ENCODE data around the gene TM9SF4. TPM values are rescaled to one million over a fixed set of nuclear protein-coding genes. Genes with fewer than 3 reads are reported as not detected.
"Not testable (repeated sequence)": the region's sequence is repeated elsewhere in the genome, so short reads cannot be mapped to it uniquely, and the experiment has no call there.

Gene TM9SF4
- total RNA-seq, 2 donors from 2014 or later = 47.0 to 47.4 TPM

DNA sequence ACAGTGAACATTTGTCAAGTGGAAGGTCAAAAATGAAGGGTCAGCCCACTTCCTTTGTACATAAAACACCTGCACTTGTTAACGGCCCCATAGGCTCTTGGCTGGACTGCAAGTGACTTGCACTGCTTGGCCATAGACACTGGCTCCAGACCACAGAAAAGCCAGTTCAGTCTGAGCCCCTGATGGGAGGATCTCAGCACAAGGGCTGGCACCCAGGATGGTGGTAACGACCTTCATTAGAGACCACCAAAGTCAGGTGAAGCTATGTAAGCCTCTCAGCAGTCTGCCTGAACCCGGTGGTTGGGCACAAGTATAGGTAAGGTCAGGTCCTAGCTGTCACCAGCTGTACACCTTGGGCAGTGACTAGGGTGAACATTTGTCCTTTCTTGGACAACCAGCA is 81.9 kb downstream of the TM9SF4 start:
- H3K4me3 Mint-ChIP-seq = peak overlapping the region; percentile 52
- peaks cover 72% of the 10 kb centered on the region for H3K36me3 Mint-ChIP-seq (ENCODE audit: low read depth)
- ATAC-seq (replicated peaks) = peak; percentile 6
- peaks cover 26% of the 10 kb centered on the region for H3K4me1 Mint-ChIP-seq
- peak overlapping the region; percentile 64 for H3K27ac Mint-ChIP-seq
- no peaks in the 10 kb centered on the region for H3K9me3 Mint-ChIP-seq
- no peaks in the 10 kb centered on the region for H3K27me3 Mint-ChIP-seq

DNA sequence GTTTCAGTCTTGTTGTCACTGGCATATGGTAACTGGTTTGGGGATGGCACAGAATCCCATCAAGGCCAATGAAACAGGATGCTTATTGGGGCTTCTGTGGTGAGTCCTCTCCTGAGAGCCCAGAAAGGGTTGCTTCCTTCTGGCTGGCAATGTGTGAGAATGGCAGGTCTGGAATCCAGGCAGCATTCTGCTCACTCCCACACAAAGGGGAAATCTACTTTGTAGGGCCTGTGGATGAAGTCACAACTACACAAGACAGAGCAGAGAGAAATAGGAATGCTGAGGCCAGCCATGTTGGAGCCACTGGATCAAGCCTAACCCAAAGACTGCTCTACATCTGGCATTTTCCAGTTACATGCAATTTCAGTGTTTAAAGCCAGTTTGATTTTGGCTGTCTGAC is 82.4 kb downstream of the TM9SF4 start:
- no peak overlapping the region for H3K27ac Mint-ChIP-seq
- H3K27me3 Mint-ChIP-seq = no peaks in the 10 kb centered on the region
- H3K9me3 Mint-ChIP-seq = no peaks in the 10 kb centered on the region
- peak; percentile 8 for ATAC-seq (replicated peaks)
- no peak overlapping the region for H3K4me3 Mint-ChIP-seq
- H3K4me1 Mint-ChIP-seq = peaks cover 26% of the 10 kb centered on the region
- peaks cover 76% of the 10 kb centered on the region for H3K36me3 Mint-ChIP-seq (ENCODE audit: low read depth)

DNA sequence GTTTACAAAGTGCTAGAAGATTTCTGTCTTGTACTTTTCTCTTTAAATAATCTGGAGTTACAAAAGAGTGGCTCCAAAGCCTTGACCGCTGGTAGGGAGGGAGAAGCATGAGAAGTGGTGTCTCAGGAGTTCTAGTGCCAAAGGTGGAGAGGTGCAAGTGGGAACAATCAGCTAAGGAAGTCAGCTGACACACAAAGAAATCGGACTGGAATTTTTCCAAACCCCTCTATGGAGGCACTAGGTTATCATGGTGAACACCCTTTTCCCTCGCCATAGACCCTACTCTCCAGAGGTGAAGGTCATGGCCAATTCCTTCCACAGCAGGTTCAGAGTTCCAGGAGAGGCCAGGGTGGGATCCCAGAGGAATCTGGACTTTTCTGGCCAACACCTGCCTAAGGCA is 83.2 kb downstream of the TM9SF4 start:
- Mint-ChIP-seq H3K27me3 (no peaks in the 10 kb centered on the region), H3K4me3 (no peak overlapping the region), H3K9me3 (no peaks in the 10 kb centered on the region), H3K4me1 (peaks cover 31% of the 10 kb centered on the region), H3K36me3 (ENCODE audit: low read depth) (peaks cover 85% of the 10 kb centered on the region), H3K27ac (peak overlapping the region; percentile 28)
- ATAC-seq (replicated peaks) = no peak

DNA sequence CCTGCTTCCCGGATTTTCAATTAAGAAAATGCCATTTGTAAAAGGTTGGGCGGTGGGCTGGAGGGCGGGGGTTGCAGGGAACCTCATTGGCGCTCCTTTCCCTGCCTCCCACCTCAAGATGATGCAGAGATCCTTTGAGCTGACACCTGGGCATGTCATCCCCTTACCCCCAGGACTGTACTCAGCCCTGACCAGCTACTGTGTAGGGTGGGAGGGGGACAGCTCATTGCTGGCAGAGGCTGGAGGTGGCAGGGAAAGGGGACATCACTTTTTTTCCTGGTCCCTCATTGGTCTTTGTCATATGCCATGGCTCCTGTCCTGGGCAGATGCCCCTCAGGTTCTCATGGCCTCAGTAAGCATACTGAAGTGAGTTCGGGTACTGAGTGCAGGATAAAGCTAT is 83.8 kb downstream of the TM9SF4 start:
- not testable (repeated sequence) for H3K27me3 Mint-ChIP-seq; ATAC-seq (replicated peaks); H3K9me3 Mint-ChIP-seq
- peak overlapping the region; percentile 28 for H3K27ac Mint-ChIP-seq
- peak overlapping the region; percentile 3 for H3K4me3 Mint-ChIP-seq
- peaks cover 91% of the 10 kb centered on the region for H3K36me3 Mint-ChIP-seq (ENCODE audit: low read depth)
- H3K4me1 Mint-ChIP-seq = peaks cover 35% of the 10 kb centered on the region

DNA sequence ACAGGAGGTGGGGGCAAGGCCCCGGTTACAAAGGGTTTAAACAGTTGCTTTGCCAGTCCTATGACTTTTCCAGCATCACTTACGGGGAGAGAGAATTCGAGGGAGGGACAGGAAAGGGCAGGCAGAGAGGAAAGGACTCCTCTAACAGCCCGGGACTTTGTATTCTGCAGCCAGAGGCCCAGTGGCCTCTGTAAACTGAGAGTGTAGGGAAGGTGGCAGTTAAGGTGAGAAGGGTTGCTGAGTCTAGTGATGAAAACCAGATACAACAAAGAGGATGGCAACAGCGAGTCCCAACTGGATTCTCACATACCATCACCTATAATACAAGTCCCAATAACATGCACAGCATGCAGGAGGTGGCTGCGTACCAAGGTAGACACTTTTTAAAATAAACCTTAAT is 84.5 kb downstream of the TM9SF4 start:
- ATAC-seq (replicated peaks) = no peak
- Mint-ChIP-seq H3K4me1 (peaks cover 31% of the 10 kb centered on the region), H3K9me3 (no peaks in the 10 kb centered on the region), H3K27me3 (no peaks in the 10 kb centered on the region), H3K4me3 (peak overlapping the region; percentile 3), H3K36me3 (ENCODE audit: low read depth) (peaks cover 93% of the 10 kb centered on the region), H3K27ac (peak overlapping the region; percentile 28)

DNA sequence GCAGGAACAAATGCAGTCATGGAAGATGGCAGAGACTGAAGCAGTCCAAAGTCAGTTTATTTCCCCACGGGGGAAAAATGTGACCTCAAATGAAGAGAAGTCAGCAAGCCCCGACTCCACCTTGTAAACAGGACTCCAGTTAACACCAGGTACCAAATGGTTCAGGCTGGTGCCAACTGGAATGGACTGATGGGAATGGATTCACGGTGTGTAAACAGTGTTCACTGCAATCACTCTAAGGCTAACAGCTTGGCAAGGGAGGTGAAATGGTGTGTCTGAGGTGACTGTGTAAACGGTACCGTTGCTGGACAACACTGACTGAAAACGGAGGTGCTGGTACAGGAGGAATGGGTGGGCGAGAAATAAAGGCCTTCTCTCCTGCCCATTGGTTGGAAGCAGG is 86.1 kb downstream of the TM9SF4 start:
- Mint-ChIP-seq H3K9me3 (no peaks in the 10 kb centered on the region), H3K27me3 (no peaks in the 10 kb centered on the region), H3K27ac (peak overlapping the region; percentile 24), H3K4me1 (peaks cover 35% of the 10 kb centered on the region), H3K4me3 (no peak overlapping the region), H3K36me3 (ENCODE audit: low read depth) (peaks cover 100% of the 10 kb centered on the region)
- no peak for ATAC-seq (replicated peaks)

DNA sequence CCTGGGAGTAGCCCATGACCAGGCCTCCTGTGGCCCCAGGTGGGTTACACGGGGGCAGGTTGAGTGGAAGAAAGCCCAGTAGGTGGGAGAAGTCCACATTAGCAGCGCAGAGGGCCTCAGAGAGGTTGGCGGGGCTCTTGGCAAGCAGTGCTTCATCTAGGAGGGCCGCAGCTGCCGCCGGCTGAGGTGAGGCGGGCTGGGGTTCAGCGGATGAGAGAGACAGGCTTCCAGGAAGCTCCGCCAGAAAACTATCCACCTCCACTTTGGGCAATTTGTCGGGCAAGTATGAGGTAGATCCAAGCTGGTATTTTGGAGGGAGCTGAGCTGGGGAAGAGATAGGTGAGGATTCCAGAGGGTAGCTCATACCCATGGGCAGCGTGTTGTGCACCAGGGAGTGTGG is 87.1 kb downstream of the TM9SF4 start:
- not testable (repeated sequence) for H3K27me3 Mint-ChIP-seq; ATAC-seq (replicated peaks); H3K4me3 Mint-ChIP-seq; H3K9me3 Mint-ChIP-seq
- Mint-ChIP-seq H3K27ac (peak overlapping the region; percentile 24), H3K36me3 (ENCODE audit: low read depth) (peaks cover 100% of the 10 kb centered on the region), H3K4me1 (peaks cover 39% of the 10 kb centered on the region)

DNA sequence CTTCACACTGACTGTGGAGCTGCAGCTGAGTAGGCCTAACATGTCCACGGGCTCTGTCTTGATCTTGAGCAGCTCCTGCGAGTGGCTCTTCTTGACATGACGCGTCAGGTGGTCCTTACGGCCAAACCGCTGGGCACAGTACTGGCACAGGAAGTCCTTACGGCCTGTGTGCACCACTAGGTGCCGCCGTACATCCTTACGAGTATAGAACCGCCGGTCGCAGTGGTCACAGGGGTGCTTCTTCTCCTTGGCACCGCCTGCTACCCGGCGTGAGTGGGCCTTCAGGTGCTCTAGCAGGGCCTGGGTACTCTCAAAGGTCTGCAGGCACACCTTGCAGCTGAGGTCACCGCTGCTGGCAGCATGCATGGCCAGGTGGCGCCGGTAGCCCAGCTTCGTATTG is 87.6 kb downstream of the TM9SF4 start:
- H3K4me3 Mint-ChIP-seq = peak overlapping the region; percentile 3
- H3K36me3 Mint-ChIP-seq (ENCODE audit: low read depth) = peaks cover 100% of the 10 kb centered on the region
- not testable (repeated sequence) for H3K27me3 Mint-ChIP-seq; H3K27ac Mint-ChIP-seq; H3K9me3 Mint-ChIP-seq; ATAC-seq (replicated peaks)
- H3K4me1 Mint-ChIP-seq = peaks cover 38% of the 10 kb centered on the region

DNA sequence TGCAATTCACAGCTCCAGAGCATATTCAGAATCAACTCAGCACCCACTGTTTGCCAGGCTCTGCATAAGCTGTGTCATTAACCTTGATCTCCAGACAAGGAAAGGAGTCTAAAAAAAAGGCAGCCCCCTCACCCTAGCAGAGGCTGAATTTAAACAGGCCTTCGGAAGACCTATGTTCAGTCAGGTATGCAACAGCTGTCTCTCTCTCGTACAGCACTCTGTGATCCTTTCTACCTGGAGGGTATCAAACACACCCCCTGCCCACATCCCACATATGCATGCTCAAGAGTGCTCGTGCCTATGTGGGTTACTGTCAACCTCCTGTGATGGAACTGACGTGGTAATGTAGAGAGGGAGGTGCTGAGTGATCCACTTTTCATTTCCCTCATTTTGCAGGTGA is 89.5 kb downstream of the TM9SF4 start:
- no peaks in the 10 kb centered on the region for H3K9me3 Mint-ChIP-seq
- H3K36me3 Mint-ChIP-seq (ENCODE audit: low read depth) = peaks cover 100% of the 10 kb centered on the region
- no peaks in the 10 kb centered on the region for H3K27me3 Mint-ChIP-seq
- peaks cover 43% of the 10 kb centered on the region for H3K4me1 Mint-ChIP-seq
- H3K4me3 Mint-ChIP-seq = peak overlapping the region; percentile 99
- no peak for ATAC-seq (replicated peaks)
- H3K27ac Mint-ChIP-seq = peak overlapping the region; percentile 100

DNA sequence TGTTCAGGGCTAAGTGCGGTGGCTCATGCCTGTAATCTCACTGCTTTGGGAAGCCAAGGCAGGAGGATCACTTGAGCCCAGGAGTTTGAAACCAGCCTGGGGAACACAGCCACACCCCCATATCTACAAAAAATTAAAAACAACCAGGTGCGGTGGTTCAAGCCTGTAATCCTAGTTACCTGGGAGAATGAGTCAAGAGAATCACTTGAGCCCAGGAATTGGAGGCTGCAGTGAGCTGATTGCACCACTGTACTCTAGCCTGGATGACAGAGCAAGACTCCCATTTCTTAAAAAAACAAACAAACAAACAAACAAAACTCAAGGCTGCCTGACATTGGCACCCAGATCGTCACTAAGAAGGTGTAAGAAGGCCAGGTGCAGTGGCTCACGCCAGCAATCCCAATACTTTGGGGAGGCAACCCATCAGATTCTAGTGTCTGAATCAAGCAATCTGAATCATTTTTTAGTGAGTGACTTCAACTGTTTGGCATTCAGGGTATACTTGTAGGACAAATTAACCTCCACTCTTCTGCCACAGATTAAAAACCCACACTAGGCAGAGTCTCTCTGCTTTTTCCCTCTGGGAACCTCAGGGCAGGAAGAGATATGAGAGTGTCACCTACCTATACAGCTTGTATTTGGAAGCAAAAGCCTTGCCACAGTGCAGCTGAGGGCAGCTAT is 91.9 kb downstream of the TM9SF4 start:
- ATAC-seq (replicated peaks) = no peak
- no peaks in the 10 kb centered on the region for H3K27me3 Mint-ChIP-seq
- H3K4me1 Mint-ChIP-seq = peaks cover 43% of the 10 kb centered on the region
- H3K36me3 Mint-ChIP-seq (ENCODE audit: low read depth) = peaks cover 100% of the 10 kb centered on the region
- H3K4me3 Mint-ChIP-seq = peak overlapping the region; percentile 99
- no peaks in the 10 kb centered on the region for H3K9me3 Mint-ChIP-seq
- H3K27ac Mint-ChIP-seq = peak overlapping the region; percentile 100

DNA sequence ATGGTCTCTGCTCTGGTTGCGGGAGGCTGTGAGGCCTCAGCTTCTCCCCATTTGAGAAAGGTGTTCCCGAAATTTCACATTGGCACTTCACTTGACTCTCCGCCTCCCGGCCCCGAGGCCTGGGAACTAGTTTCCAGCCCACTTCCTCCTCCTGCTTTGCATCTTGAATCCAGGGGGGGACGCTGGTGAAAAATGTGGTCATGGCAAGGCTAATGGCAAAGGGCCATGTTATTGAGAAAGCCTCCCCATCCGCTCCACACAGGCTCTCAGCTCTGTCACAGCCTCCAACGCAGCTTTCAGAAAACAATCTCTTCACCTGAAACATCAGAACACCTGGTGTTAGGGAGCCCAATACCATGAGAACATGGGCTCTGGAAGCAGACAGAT is 92.5 kb downstream of the TM9SF4 start:
- Mint-ChIP-seq H3K4me1 (peaks cover 43% of the 10 kb centered on the region), H3K9me3 (no peaks in the 10 kb centered on the region), H3K27me3 (no peaks in the 10 kb centered on the region), H3K27ac (peak overlapping the region; percentile 100), H3K4me3 (peak overlapping the region; percentile 99), H3K36me3 (ENCODE audit: low read depth) (peaks cover 100% of the 10 kb centered on the region)
- ATAC-seq (replicated peaks) = no peak

DNA sequence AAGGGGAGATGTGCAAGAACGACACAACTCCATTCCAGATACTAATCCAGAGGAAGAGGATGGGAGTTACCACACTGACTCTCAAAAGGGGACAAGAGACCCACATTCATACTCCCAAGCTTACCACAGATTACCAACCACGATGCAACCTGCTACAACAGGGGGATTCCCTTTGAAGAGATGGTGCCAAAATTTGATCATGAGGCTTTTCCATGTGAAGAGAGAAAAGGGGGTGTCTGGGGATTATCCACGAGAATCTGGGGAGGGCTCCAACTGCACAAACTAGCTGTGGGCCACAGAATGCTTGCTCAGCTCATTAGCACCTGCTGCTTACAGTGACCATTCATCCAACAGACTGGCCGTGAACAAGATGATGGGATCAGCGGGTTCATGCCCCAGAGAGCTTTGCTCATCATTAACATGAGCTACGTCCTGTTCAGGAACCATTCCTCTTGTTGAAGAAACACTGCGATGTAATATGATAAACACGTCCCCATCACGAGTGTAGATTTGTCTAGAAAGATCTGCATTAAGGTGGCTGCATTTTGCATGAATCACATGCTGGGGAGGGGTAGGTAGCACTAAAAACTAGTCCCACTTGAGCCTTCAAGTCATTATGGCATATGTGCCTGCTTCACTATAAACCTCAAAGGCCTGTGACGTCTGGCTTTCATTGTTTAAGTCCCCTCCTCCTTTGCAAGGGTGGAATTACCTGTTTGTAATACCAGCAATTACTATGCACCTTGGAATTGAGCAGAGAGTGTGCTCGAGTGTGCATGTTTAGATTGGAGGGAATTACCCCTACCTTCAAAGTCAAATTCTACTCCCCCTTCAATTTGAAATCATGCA is 94.1 kb downstream of the TM9SF4 start:
- Mint-ChIP-seq H3K27me3 (no peaks in the 10 kb centered on the region), H3K4me1 (peaks cover 35% of the 10 kb centered on the region), H3K36me3 (ENCODE audit: low read depth) (peaks cover 96% of the 10 kb centered on the region), H3K9me3 (no peaks in the 10 kb centered on the region), H3K4me3 (peak overlapping the region; percentile 99), H3K27ac (peak overlapping the region; percentile 100)
- peak; percentile 52 for ATAC-seq (replicated peaks)

DNA sequence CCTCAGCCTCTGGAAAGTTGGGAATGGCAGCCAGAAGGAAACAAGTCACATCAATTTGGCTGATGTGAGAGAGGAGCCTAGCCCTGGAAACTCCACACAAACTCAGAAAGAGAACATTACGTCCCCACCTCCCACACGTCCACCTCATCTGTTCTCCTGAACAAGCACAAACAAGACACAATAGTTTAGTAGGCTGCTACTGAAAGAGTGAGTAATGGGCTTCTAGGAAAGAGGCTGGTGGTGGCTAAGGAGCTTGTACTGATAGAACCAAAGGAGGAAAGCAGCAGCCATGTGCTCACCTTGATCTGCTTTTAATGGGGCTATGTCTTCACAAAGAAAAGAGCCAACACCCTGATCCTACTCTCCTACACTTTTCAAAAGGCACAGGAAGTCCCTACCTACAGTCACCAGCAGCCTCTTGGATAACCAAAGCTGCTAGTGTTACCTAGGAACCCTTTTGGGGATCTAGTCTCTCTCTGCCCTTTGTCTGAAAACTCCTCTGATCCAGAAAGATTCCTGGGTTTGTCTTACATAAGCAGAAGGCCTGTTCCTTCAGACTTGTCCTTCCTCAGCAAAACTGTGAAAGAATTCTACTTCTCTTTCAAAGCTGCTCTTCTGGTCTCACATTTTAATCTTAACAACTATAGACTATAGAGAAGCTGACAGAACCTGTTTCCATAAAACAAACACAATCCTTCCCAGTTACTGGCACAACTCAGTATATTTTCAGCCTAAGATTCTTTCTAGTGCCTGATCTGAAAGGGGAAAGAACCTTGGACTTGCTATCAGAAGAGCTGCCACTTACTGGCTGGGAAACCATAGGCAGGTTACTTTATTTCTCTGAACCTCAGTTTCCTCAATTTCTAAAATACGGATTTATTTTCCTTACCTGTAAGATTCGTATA is 94.9 kb downstream of the TM9SF4 start:
- no peaks in the 10 kb centered on the region for H3K27me3 Mint-ChIP-seq
- peaks cover 96% of the 10 kb centered on the region for H3K36me3 Mint-ChIP-seq (ENCODE audit: low read depth)
- H3K9me3 Mint-ChIP-seq = no peaks in the 10 kb centered on the region
- peak overlapping the region; percentile 100 for H3K27ac Mint-ChIP-seq
- peaks cover 37% of the 10 kb centered on the region for H3K4me1 Mint-ChIP-seq
- H3K4me3 Mint-ChIP-seq = peak overlapping the region; percentile 99
- peak; percentile 77 for ATAC-seq (replicated peaks)

DNA sequence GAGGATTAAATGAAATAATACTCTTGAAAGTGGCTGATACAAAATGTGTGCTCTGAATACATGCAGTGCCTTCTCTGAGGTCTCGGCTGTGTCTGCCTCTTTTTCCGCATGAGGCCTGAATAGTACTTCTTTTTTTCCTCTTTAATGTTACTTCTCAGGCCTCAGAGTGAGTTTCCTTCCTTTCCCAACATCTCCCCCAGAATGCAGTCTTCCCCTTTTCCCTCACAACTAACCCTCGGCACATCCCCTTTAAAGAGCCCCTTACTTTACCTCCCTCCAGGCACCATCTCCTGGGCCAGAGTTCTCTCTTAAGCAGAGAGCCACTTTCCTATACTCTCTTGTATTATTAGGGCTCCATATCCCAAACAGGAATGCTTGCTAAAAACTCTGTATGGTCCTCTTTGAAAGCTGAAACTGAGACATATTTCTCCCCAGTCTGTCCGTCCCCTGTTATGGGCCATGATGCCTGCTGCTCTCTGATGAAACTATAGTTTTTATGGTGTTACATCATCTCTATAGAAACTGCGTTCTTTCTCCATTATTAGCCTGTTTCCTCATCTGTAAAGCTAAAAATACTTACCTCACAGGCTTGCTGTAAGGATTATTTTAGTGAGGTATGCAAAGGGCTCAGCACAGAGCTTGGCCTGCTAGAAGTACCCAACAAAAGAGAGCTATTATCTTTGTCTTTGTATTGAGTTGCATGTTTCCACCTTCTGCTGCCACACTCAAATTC is 95.8 kb downstream of the TM9SF4 start:
- H3K9me3 Mint-ChIP-seq = no peaks in the 10 kb centered on the region
- H3K4me3 Mint-ChIP-seq = peak overlapping the region; percentile 99
- H3K27me3 Mint-ChIP-seq = no peaks in the 10 kb centered on the region
- H3K27ac Mint-ChIP-seq = peak overlapping the region; percentile 100
- peaks cover 96% of the 10 kb centered on the region for H3K36me3 Mint-ChIP-seq (ENCODE audit: low read depth)
- H3K4me1 Mint-ChIP-seq = peaks cover 45% of the 10 kb centered on the region
- no peak for ATAC-seq (replicated peaks)
